HG03571 (cell line): ENCODE data around the gene ADARB2.
"Not testable (repeated sequence)": the region's sequence is repeated elsewhere in the genome, so short reads cannot be mapped to it uniquely, and the experiment has no call there.

Experiments
- ATAC-seq: cut with Tn5 transposase; IDR thresholded peaks from one replicate; pipeline ENCODE4 v1.9.1; 2021; ENCODE audit not compliant: unreplicated experiment

ADARB2 gene

GRCh38 chr10:1344408-1344807 is 392.9 kb downstream of the ADARB2 start:
- ATAC-seq, result no peak

GRCh38 chr10:1343176-1343575 is 394.1 kb downstream of the ADARB2 start:
- no peak for ATAC-seq

GRCh38 chr10:1341052-1341451 is 396.3 kb downstream of the ADARB2 start:
- not testable (repeated sequence) for ATAC-seq

GRCh38 chr10:1339396-1339795 is 397.9 kb downstream of the ADARB2 start:
- no peak for ATAC-seq

- no peak for ATAC-seq
Observed at GRCh38 chr10:1335642-1336041, 401.7 kb downstream of the ADARB2 start.

- no peak for ATAC-seq
Observed at GRCh38 chr10:1333981-1334380, 403.3 kb downstream of the ADARB2 start.

GRCh38 chr10:1331560-1331959 is 405.8 kb downstream of the ADARB2 start:
- ATAC-seq, result no peak

GRCh38 chr10:1329622-1330021 is 407.7 kb downstream of the ADARB2 start:
- ATAC-seq, result no peak

- ATAC-seq, result no peak
Observed at GRCh38 chr10:1328981-1329614, 408.2 kb downstream of the ADARB2 start.

- ATAC-seq, result no peak
Observed at GRCh38 chr10:1328161-1328823, 409.0 kb downstream of the ADARB2 start.

GRCh38 chr10:1327759-1328158 is 409.6 kb downstream of the ADARB2 start:
- ATAC-seq, result no peak

GRCh38 chr10:1326514-1326913 is 410.8 kb downstream of the ADARB2 start:
- not testable (repeated sequence) for ATAC-seq

GRCh38 chr10:1324903-1325302 is 412.4 kb downstream of the ADARB2 start:
- no peak for ATAC-seq

GRCh38 chr10:1323951-1324350 is 413.4 kb downstream of the ADARB2 start:
- ATAC-seq, result peak; percentile 57

GRCh38 chr10:1320739-1321320 is 416.5 kb downstream of the ADARB2 start:
- ATAC-seq, result no peak

GRCh38 chr10:1316809-1317143 is 420.5 kb downstream of the ADARB2 start:
- ATAC-seq, result no peak

GRCh38 chr10:1316121-1316808 is 421.1 kb downstream of the ADARB2 start:
- ATAC-seq, result no peak

GRCh38 chr10:1315178-1315577 is 422.1 kb downstream of the ADARB2 start:
- ATAC-seq, result no peak

- no peak for ATAC-seq
Observed at GRCh38 chr10:1311726-1312125, 425.6 kb downstream of the ADARB2 start.

GRCh38 chr10:1310271-1310789 is 427.0 kb downstream of the ADARB2 start:
- no peak for ATAC-seq

GRCh38 chr10:1309617-1310270 is 427.6 kb downstream of the ADARB2 start:
- no peak for ATAC-seq
